ENCODE data around the gene PDCD10. TPM values are rescaled to one million over a fixed set of nuclear protein-coding genes. Genes with fewer than 3 reads are reported as not detected.

Gene PDCD10
- total RNA-seq, 4 donors from 2014 or later = 45.9 to 104 (median 78.0) TPM

GRCh38 chr3:167736264-167736787, 1.6 kb upstream of the PDCD10 start:
- no peaks in the 10 kb centered on the region for H3K9me3 ChIP-seq
- intact Hi-C loops (cut with DNase I) = no loop called here
- peaks cover 10 to 45% (median 14%) of the 10 kb centered on the region in 3 donors for H3K4me1 ChIP-seq
- no peaks in the 10 kb centered on the region for H3K27me3 ChIP-seq
- DNase-seq = no peak
- no peaks in the 10 kb centered on the region for H3K36me3 ChIP-seq
- H3K4me3 ChIP-seq = peak overlapping the region; percentile 54 to 92 (median 83)
- no peak for TF ChIP-seq POLR2A (IDR thresholded peaks at IDR 0.05)
- TF ChIP-seq CTCF (IDR thresholded peaks at IDR 0.05) = no peak
- peak overlapping the region in 2 of 4 donors; percentile 95 to 96 for H3K27ac ChIP-seq
- 14 to 17% methylated on average over 7 of the region's 7 CpGs for WGBS, 2 donors

- peak in 3 of 4 donors; percentile 59 to 77 (median 69) for TF ChIP-seq POLR2A (IDR thresholded peaks at IDR 0.05)
- TF ChIP-seq CTCF (IDR thresholded peaks at IDR 0.05) = peak in 2 of 6 experiments; percentile 16 to 17
- peak; percentile 57 for DNase-seq
- Histone ChIP-seq H3K27me3 (no peaks in the 10 kb centered on the region), H3K4me1 (peaks cover 10 to 51% (median 14%) of the 10 kb centered on the region in 3 donors), H3K27ac (peak within 1 kb of the TSS; percentile 95 to 97 (median 96)), H3K36me3 (no peaks in the 10 kb centered on the region), H3K4me3 (peak within 1 kb of the TSS; percentile 54 to 92 (median 83)), H3K9me3 (no peaks in the 10 kb centered on the region)
- 0 to 1% methylated on average over 21 to 29 of the region's 37 CpGs for WGBS, 2 donors
- intact Hi-C loops (cut with DNase I) = no loop called here
Observed at GRCh38 chr3:167735233-167736138, 794 bp upstream of the PDCD10 start, which contains the start of gene SERPINI1. Gene SERPINI1, plus strand, starts transcription at chr3:167735721. Its CDS starts 53,408 bp downstream, at chr3:167789129.

GRCh38 chr3:167733961-167734497, 663 bp downstream of the PDCD10 start:
- Histone ChIP-seq H3K9me3 (no peaks in the 10 kb centered on the region), H3K4me1 (peaks cover 10 to 66% (median 14%) of the 10 kb centered on the region in 3 donors), H3K36me3 (no peaks in the 10 kb centered on the region), H3K27me3 (no peaks in the 10 kb centered on the region), H3K4me3 (peak overlapping the region; percentile 54 to 92 (median 83)), H3K27ac (peak overlapping the region; percentile 95 to 97 (median 96))
- 0 to 1% methylated on average over 12 of the region's 12 CpGs for WGBS, 2 donors
- TF ChIP-seq CTCF (IDR thresholded peaks at IDR 0.05) (no peak), POLR2A (IDR thresholded peaks at IDR 0.05) (no peak)
- intact Hi-C loops (cut with DNase I) = no loop called here
- DNase-seq = no peak

GRCh38 chr3:167732313-167733065, 2.2 kb downstream of the PDCD10 start:
- Histone ChIP-seq H3K4me1 (peaks cover 14 to 81% (median 16%) of the 10 kb centered on the region in 3 donors), H3K9me3 (no peaks in the 10 kb centered on the region), H3K4me3 (no peak overlapping the region), H3K27me3 (no peaks in the 10 kb centered on the region), H3K36me3 (no peaks in the 10 kb centered on the region), H3K27ac (no peak overlapping the region)
- no peak for TF ChIP-seq CTCF (IDR thresholded peaks at IDR 0.05)
- no peak for TF ChIP-seq POLR2A (IDR thresholded peaks at IDR 0.05)
- intact Hi-C loops (cut with DNase I) = no loop called here
- 45 to 48% methylated on average over 7 of the region's 7 CpGs for WGBS, 2 donors
- no peak for DNase-seq

Measured in esophagus squamous epithelium (tissue), 5 donors.